ENCODE data around the gene ROR2. TPM values are rescaled to one million over a fixed set of nuclear protein-coding genes. Genes with fewer than 3 reads are reported as not detected.
"Not testable (repeated sequence)": the region's sequence is repeated elsewhere in the genome, so short reads cannot be mapped to it uniquely, and the experiment has no call there.

The ROR2 gene
- total RNA-seq, 2 experiments from 2014 or later, result not detected

GRCh38 chr9:91914404-91914803 is 35.6 kb downstream of the ROR2 start:
- Mint-ChIP-seq H3K4me1 (ENCODE audit: low read depth) (no peaks in the 10 kb centered on the region), H3K4me3 (no peak overlapping the region), H3K36me3 (ENCODE audit: low read depth) (no peaks in the 10 kb centered on the region), H3K9me3 (no peaks in the 10 kb centered on the region), H3K27me3 (ENCODE audit: low read depth) (peaks cover 4% of the 10 kb centered on the region), H3K27ac (no peak overlapping the region)
- intact Hi-C loops (cut with micrococcal nuclease), result no loop called here
- DNase-seq, result no peak
- CTCF ChIA-PET, result no interaction called here

DNA sequence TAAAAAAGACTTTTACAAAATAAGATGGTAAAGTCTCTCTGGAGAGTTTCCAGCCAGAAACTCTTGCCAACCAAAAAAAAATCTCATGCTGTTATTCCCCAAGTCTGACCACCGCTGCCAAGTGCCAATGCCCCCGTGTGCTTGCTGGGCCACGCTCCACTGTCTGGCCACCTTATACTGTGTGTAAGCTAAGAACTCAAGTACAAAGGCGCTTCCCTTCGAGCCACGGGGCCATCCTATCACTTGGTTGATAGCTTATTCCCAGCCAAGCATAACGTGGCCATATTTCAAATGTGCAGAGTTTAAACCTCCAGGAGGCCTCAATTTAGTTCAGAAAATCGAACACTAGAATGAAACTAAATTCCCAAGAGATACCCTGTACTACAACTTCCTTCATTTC is 36.0 kb downstream of the ROR2 start:
- peaks cover 4% of the 10 kb centered on the region for H3K27me3 Mint-ChIP-seq (ENCODE audit: low read depth)
- no peaks in the 10 kb centered on the region for H3K36me3 Mint-ChIP-seq (ENCODE audit: low read depth)
- DNase-seq, result no peak
- CTCF ChIA-PET, result no interaction called here
- no peak overlapping the region for H3K27ac Mint-ChIP-seq
- no peak overlapping the region for H3K4me3 Mint-ChIP-seq
- no peaks in the 10 kb centered on the region for H3K4me1 Mint-ChIP-seq (ENCODE audit: low read depth)
- H3K9me3 Mint-ChIP-seq, result no peaks in the 10 kb centered on the region
- intact Hi-C loops (cut with micrococcal nuclease), result no loop called here

DNA sequence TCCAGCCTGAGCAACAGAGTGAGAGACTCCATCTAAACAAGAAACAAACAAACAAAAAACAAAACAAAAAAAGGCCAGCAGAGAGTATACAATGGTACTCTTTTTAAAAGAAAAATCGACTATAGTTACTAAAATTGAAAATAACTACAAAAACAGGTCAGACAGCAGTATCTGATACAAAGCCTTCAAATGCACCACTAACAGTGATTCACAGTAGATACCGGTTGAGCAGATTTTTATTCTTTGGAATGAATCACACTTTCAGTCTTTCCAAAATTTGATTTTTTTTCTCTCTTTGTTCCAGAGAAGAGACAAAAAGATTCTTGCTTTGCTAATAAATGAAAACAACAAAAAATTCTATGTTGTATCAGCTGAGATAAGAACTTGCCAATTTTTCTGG is 36.9 kb downstream of the ROR2 start:
- DNase-seq, result no peak
- H3K9me3 Mint-ChIP-seq, result no peaks in the 10 kb centered on the region
- CTCF ChIA-PET, result no interaction called here
- no peak overlapping the region for H3K27ac Mint-ChIP-seq
- H3K36me3 Mint-ChIP-seq (ENCODE audit: low read depth), result no peaks in the 10 kb centered on the region
- peaks cover 6% of the 10 kb centered on the region for H3K27me3 Mint-ChIP-seq (ENCODE audit: low read depth)
- H3K4me3 Mint-ChIP-seq, result no peak overlapping the region
- H3K4me1 Mint-ChIP-seq (ENCODE audit: low read depth), result no peaks in the 10 kb centered on the region
- intact Hi-C loops (cut with micrococcal nuclease), result no loop called here

GRCh38 chr9:91911657-91912056 is 38.4 kb downstream of the ROR2 start:
- Mint-ChIP-seq H3K27ac (no peak overlapping the region), H3K36me3 (ENCODE audit: low read depth) (no peaks in the 10 kb centered on the region), H3K9me3 (no peaks in the 10 kb centered on the region), H3K4me3 (no peak overlapping the region), H3K4me1 (ENCODE audit: low read depth) (peaks cover 3% of the 10 kb centered on the region), H3K27me3 (ENCODE audit: low read depth) (peaks cover 1% of the 10 kb centered on the region)
- intact Hi-C loops (cut with micrococcal nuclease), result no loop called here
- no peak for DNase-seq
- CTCF ChIA-PET, result no interaction called here

DNA sequence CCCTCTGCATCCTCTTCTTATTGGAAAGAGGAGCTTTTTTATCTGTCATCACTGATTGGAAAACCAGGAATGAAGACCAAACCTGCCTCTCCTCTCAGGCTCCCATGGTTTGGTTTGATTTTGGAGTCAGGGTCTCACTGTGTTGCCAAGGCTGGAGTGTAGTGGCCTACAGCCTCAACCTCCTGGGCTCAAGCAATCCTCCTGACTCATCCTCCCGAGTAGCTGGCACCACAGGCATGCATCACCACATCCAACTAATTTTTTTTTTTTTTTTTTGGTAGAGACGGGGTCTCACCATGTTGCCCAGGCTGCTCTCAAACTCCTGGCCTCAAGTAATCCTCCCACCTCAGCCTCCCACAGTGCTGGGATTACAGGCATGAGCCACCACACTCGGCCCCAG is 40.8 kb downstream of the ROR2 start:
- H3K27me3 Mint-ChIP-seq (ENCODE audit: low read depth); DNase-seq; H3K27ac Mint-ChIP-seq; intact Hi-C loops (cut with micrococcal nuclease); H3K4me1 Mint-ChIP-seq (ENCODE audit: low read depth); H3K36me3 Mint-ChIP-seq (ENCODE audit: low read depth); CTCF ChIA-PET; H3K9me3 Mint-ChIP-seq; H3K4me3 Mint-ChIP-seq: not testable (repeated sequence)

DNA sequence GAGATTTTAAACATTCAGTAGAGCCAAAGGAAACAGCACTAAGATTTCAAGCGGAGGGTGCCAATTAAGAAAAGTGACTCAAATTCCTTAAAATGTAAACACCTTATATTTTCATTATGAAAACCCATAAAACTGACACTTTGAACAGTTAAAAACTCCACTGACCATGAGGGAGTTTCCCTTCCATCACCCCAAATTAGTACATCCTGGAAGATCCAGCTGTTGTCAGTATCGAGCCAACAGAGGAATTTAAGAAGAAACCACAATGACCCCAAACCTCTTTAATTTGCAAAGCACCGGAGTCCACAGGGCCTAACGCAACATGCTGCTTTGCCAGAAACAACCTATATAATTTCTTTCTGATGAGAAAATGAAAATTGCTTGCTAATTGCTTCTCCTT is 41.3 kb downstream of the ROR2 start:
- CTCF ChIA-PET, result no interaction called here
- Mint-ChIP-seq H3K4me1 (ENCODE audit: low read depth) (peaks cover 5% of the 10 kb centered on the region), H3K27me3 (ENCODE audit: low read depth) (peaks cover 4% of the 10 kb centered on the region), H3K36me3 (ENCODE audit: low read depth) (no peaks in the 10 kb centered on the region), H3K9me3 (no peaks in the 10 kb centered on the region), H3K4me3 (no peak overlapping the region), H3K27ac (no peak overlapping the region)
- DNase-seq, result no peak
- intact Hi-C loops (cut with micrococcal nuclease), result no loop called here

- DNase-seq, result no peak
- no peak overlapping the region for H3K4me3 Mint-ChIP-seq
- no peaks in the 10 kb centered on the region for H3K9me3 Mint-ChIP-seq
- H3K27me3 Mint-ChIP-seq (ENCODE audit: low read depth), result peaks cover 7% of the 10 kb centered on the region
- H3K27ac Mint-ChIP-seq, result no peak overlapping the region
- intact Hi-C loops (cut with micrococcal nuclease), result no loop called here
- H3K36me3 Mint-ChIP-seq (ENCODE audit: low read depth), result no peaks in the 10 kb centered on the region
- CTCF ChIA-PET, result no interaction called here
- peaks cover 5% of the 10 kb centered on the region for H3K4me1 Mint-ChIP-seq (ENCODE audit: low read depth)
These were observed 41.8 kb downstream of the ROR2 start for GRCh38 chr9:91908293-91908623.

DNA sequence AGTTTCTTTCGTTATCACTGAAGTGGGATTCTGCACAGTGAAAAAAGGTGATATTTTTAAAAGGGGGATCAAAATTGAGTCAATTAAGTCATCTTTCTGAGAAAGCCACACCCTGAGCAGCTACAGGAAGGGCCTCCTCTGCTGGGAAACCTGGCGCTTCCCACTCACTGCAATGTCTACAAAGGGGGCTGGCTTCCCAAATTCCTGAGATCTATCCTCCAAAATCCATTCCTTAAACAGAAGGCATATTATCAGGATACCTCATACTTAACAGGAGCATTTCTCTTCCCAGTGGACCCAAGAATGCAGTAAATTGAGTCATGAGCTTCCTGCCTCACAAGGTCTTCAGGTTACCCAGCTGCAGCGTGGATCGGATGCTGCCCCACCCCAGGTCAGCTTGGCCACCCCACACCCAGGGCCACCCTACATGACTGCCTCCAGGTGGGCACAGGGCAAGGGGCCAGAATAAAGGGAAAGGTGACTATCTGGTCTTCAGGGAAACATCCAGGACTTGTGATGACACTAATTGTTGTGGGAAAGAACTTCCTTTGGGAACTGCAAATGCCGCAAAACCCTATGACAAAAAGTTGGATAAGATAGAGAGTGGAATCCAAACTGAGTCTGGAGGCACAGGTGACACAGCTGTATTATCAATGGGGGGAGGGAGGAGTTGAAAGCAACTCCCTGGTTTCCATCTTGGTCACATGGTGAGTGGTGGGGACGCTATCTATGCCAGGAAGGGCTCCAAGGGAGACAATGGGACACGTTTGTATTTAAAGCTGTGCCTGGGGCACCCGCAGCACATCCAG is 42.3 kb downstream of the ROR2 start:
- intact Hi-C loops (cut with micrococcal nuclease), result no loop called here
- Mint-ChIP-seq H3K4me1 (ENCODE audit: low read depth) (peaks cover 5% of the 10 kb centered on the region), H3K27me3 (ENCODE audit: low read depth) (peaks cover 10% of the 10 kb centered on the region), H3K27ac (no peak overlapping the region), H3K36me3 (ENCODE audit: low read depth) (no peaks in the 10 kb centered on the region), H3K4me3 (no peak overlapping the region), H3K9me3 (no peaks in the 10 kb centered on the region)
- no peak for DNase-seq
- CTCF ChIA-PET, result no interaction called here

DNA sequence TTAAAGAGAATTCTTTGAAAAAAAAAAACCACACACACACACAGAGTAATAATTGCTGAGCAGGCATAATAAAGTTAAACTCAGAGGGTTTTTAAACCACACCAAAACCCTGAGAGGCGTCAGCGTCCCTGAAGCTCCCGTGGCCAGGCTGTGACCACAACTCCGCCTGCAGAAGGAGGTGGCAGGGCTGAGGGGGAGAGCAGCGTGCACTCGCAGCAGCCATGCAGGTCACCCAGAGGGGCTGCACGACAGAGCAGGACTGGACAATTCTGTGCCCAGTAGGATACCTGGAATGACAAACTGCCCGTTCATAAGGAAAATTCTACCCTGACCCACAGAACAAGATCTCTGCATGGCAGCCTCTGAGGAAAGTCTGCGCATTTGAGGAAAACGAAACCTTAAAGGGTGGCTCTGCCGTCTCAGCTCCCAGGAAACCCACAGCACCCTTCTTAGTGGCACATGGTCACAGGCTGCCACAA is 44.0 kb downstream of the ROR2 start:
- peak; percentile 15 for DNase-seq
- intact Hi-C loops (cut with micrococcal nuclease), result no loop called here
- H3K36me3 Mint-ChIP-seq (ENCODE audit: low read depth), result no peaks in the 10 kb centered on the region
- peak overlapping the region; percentile 37 for H3K4me3 Mint-ChIP-seq
- no peaks in the 10 kb centered on the region for H3K9me3 Mint-ChIP-seq
- H3K4me1 Mint-ChIP-seq (ENCODE audit: low read depth), result peaks cover 5% of the 10 kb centered on the region
- CTCF ChIA-PET, result interaction anchor here (0.7 kb wide), 1 partner anchor 152 kb away, joined by 4 read pairs; no protein-coding TSS in a partner anchor
- H3K27ac Mint-ChIP-seq, result no peak overlapping the region
- peaks cover 10% of the 10 kb centered on the region for H3K27me3 Mint-ChIP-seq (ENCODE audit: low read depth)

DNA sequence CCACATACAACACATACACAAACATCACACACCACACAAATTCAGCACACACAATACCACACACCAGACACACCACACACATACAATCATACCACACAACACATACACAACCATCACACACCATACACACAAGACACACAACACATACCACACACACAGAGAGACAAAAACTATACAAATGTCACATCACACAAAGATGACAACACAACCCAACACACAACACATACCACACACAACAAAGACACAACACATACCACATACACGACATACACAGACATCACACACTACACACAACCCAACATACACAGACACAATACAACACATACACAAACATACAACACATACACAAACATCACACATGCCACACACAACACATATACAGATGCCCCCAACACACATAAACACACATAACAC is 44.8 kb downstream of the ROR2 start:
- H3K36me3 Mint-ChIP-seq (ENCODE audit: low read depth), result no peaks in the 10 kb centered on the region
- no peak overlapping the region for H3K27ac Mint-ChIP-seq
- no peaks in the 10 kb centered on the region for H3K9me3 Mint-ChIP-seq
- no peak overlapping the region for H3K4me3 Mint-ChIP-seq
- CTCF ChIA-PET, result interaction anchor here (0.7 kb wide), 1 partner anchor 153 kb away, joined by 4 read pairs; no protein-coding TSS in a partner anchor
- peaks cover 10% of the 10 kb centered on the region for H3K27me3 Mint-ChIP-seq (ENCODE audit: low read depth)
- intact Hi-C loops (cut with micrococcal nuclease), result no loop called here
- no peak for DNase-seq
- peaks cover 5% of the 10 kb centered on the region for H3K4me1 Mint-ChIP-seq (ENCODE audit: low read depth)

GRCh38 chr9:91904588-91905236 is 45.3 kb downstream of the ROR2 start:
- H3K36me3 Mint-ChIP-seq (ENCODE audit: low read depth), result no peaks in the 10 kb centered on the region
- H3K27ac Mint-ChIP-seq, result no peak overlapping the region
- DNase-seq, result no peak
- CTCF ChIA-PET, result no interaction called here
- peaks cover 5% of the 10 kb centered on the region for H3K4me1 Mint-ChIP-seq (ENCODE audit: low read depth)
- H3K4me3 Mint-ChIP-seq, result no peak overlapping the region
- no peaks in the 10 kb centered on the region for H3K9me3 Mint-ChIP-seq
- H3K27me3 Mint-ChIP-seq (ENCODE audit: low read depth), result peaks cover 10% of the 10 kb centered on the region
- intact Hi-C loops (cut with micrococcal nuclease), result no loop called here

DNA sequence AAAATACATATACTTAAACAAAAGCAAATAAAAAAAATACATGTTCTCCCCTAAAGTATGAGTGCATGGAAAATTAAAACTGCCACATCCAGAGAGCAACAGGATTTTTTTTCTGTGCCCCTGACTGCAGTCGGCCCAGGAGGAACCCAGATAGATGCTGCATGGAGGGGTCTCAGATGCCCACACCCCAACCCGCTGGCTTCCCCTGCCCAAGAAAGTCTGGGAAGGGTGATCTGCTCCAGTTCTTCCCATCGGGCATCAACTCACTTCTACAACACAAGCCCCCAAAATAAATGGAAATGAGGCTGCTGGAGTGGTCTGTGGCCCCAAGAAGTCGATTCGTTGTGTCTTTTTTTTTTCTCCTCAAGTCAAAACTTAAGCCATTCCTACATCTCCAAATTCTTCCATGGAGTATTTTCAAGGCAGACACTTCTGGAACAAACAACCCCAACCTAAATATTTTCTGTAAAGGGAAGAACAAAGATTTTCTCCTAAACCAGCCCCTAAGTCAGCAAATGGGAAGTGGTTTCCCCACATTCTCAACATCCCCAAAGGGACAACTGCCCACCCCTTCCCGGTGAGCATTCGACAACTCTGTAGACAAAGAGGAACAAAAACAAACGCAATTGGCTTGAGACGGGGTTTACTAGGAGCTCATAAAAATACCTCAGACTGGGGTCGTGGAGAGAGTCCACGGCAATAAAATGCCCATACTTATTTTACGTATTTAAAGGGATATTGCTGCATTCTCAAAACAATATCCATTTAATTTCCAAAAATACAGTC is 46.7 kb downstream of the ROR2 start:
- no peaks in the 10 kb centered on the region for H3K36me3 Mint-ChIP-seq (ENCODE audit: low read depth)
- CTCF ChIA-PET, result interaction anchor here (0.6 kb wide), 1 partner anchor 456 kb away, joined by 3 read pairs; no protein-coding TSS in a partner anchor
- H3K4me1 Mint-ChIP-seq (ENCODE audit: low read depth), result peaks cover 5% of the 10 kb centered on the region
- H3K27me3 Mint-ChIP-seq (ENCODE audit: low read depth), result peaks cover 10% of the 10 kb centered on the region
- H3K9me3 Mint-ChIP-seq, result no peaks in the 10 kb centered on the region
- no peak overlapping the region for H3K27ac Mint-ChIP-seq
- H3K4me3 Mint-ChIP-seq, result no peak overlapping the region
- DNase-seq, result no peak
- intact Hi-C loops (cut with micrococcal nuclease), result no loop called here

Data from activated naive CD4-positive, alpha-beta T cell treated with anti-CD3 and anti-CD28 coated beads for 36 hours (primary cell).